SK-N-SH treated with all-trans-retinoic acid at 6 μM for 48 hours (cell line): ENCODE measurements around the gene RAPGEF1.

Source experiments
- ATAC-seq: fragments of 200-7000 bp; cut with Tn5 transposase; 3 replicates; pipeline ENCODE4 v1.9.1; 2020; ENCODE audit warnings: mild to moderate bottlenecking, moderate library complexity
- ARNTL ChIP-seq: fragments of 450-650 bp; formaldehyde crosslinking; IDR thresholded peaks from 2 replicates; pipeline ENCODE4 v1.5.0; 2020; ENCODE audit warnings: low read depth, mild to moderate bottlenecking, moderate library complexity, borderline replicate concordance
- CREB5 ChIP-seq: fragments of 250-450 bp; sonication (Bioruptor Pico); IDR thresholded peaks from 2 replicates; pipeline ENCODE4 v1.5.1; 2020; ENCODE audit warnings: low read depth, mild to moderate bottlenecking, moderate library complexity
- CSDC2 ChIP-seq: fragments of 250-450 bp; sonication (Bioruptor Pico); IDR thresholded peaks from 2 replicates; pipeline ENCODE4 v1.5.0; 2020; ENCODE audit warnings: mild to moderate bottlenecking, moderate library complexity
- CSRNP3 ChIP-seq: fragments of 250-450 bp; sonication (Bioruptor Pico); IDR thresholded peaks from 2 replicates; pipeline ENCODE4 v1.5.1; 2021; ENCODE audit warnings: mild to moderate bottlenecking, moderate library complexity
- ESRRG ChIP-seq: fragments of 250-450 bp; sonication (Bioruptor Pico); IDR thresholded peaks from 2 replicates; pipeline ENCODE4 v1.6.1; 2021; ENCODE audit warnings: mild to moderate bottlenecking
- GLIS3 ChIP-seq: fragments of 250-450 bp; sonication (Bioruptor Pico); IDR thresholded peaks from 2 replicates; pipeline ENCODE4 v1.5.0; 2020; ENCODE audit warnings: mild to moderate bottlenecking, moderate library complexity
- ISL1 ChIP-seq: fragments of 250-450 bp; sonication (Bioruptor Pico); IDR thresholded peaks from 2 replicates; pipeline ENCODE4 v2.1.2; 2022; ENCODE audit warnings: mild to moderate bottlenecking, moderate library complexity
- PATZ1 ChIP-seq: fragments of 250-450 bp; sonication (Bioruptor Pico); IDR thresholded peaks from 2 replicates; pipeline ENCODE4 v1.8.0; 2020; ENCODE audit warnings: mild to moderate bottlenecking, moderate library complexity, borderline replicate concordance
- PPARA ChIP-seq: fragments of 250-450 bp; sonication (Bioruptor Pico); IDR thresholded peaks from 2 replicates; pipeline ENCODE4 v1.5.0; 2020; ENCODE audit warnings: mild to moderate bottlenecking, borderline replicate concordance
- RARB ChIP-seq: fragments of 250-450 bp; sonication (Bioruptor Pico); IDR thresholded peaks from 2 replicates; pipeline ENCODE4 v1.8.0; 2021; ENCODE audit warnings: mild to moderate bottlenecking, moderate library complexity
- SNAI2 ChIP-seq: fragments of 250-450 bp; sonication (Bioruptor Pico); IDR thresholded peaks from 2 replicates; pipeline ENCODE4 v1.5.0; 2020; ENCODE audit warnings: mild to moderate bottlenecking, moderate library complexity
- TCF4 ChIP-seq: fragments of 250-450 bp; sonication (Bioruptor Pico); IDR thresholded peaks from 2 replicates; pipeline ENCODE4 v1.8.0; 2021; ENCODE audit warnings: mild to moderate bottlenecking, moderate library complexity, borderline replicate concordance
- TOX ChIP-seq: fragments of 250-450 bp; sonication (Bioruptor Pico); IDR thresholded peaks from 2 replicates; pipeline ENCODE4 v1.8.0; 2021; ENCODE audit warnings: mild to moderate bottlenecking, moderate library complexity, borderline replicate concordance
- TSHZ2 ChIP-seq: fragments of 250-450 bp; sonication (Bioruptor Pico); IDR thresholded peaks from 2 replicates; pipeline ENCODE4 v1.5.0; 2020; ENCODE audit warnings: mild to moderate bottlenecking, moderate library complexity
- ZC3H10 ChIP-seq: fragments of 250-450 bp; sonication (Bioruptor Pico); IDR thresholded peaks from 2 replicates; pipeline ENCODE4 v1.5.1; 2021; ENCODE audit warnings: mild to moderate bottlenecking, moderate library complexity
- ZFP30 ChIP-seq: fragments of 450-650 bp; formaldehyde crosslinking; IDR thresholded peaks from 2 replicates; pipeline ENCODE4 v1.5.0; 2022; ENCODE audit warnings: mild to moderate bottlenecking, moderate library complexity
- ZNF565 ChIP-seq: fragments of 450-650 bp; formaldehyde crosslinking; conservative IDR thresholded peaks from 2 replicates; pipeline ENCODE4 v1.5.0; 2020; ENCODE audit warnings: low read depth, mild to moderate bottlenecking, moderate library complexity
- ZNF70 ChIP-seq: fragments of 450-650 bp; formaldehyde crosslinking; IDR thresholded peaks from 2 replicates; pipeline ENCODE4 v1.5.0; 2020; ENCODE audit warnings: mild to moderate bottlenecking, moderate library complexity
- ZNF8 ChIP-seq: fragments of 450-650 bp; formaldehyde crosslinking; IDR thresholded peaks from 2 replicates; pipeline ENCODE4 v1.5.0; 2020; ENCODE audit warnings: mild to moderate bottlenecking, moderate library complexity

Gene RAPGEF1

GRCh38 chr9:131631306-131631705 lies 108.6 kb downstream of the RAPGEF1 start:
- no peak for ATAC-seq
- TF ChIP-seq ZFP30 (CRISPR knock-in tag) (no peak), CSRNP3 (CRISPR knock-in tag) (no peak), ESRRG (CRISPR knock-in tag) (no peak), PPARA (CRISPR knock-in tag) (no peak), GLIS3 (no peak), ZNF8 (CRISPR knock-in tag) (no peak), CSDC2 (CRISPR knock-in tag) (no peak), ZNF565 (CRISPR knock-in tag) (no peak)
- TF ChIP-seq, all 23 proteins: peak for 0

GRCh38 chr9:131630205-131630831 lies 109.6 kb downstream of the RAPGEF1 start:
- TF ChIP-seq ARNTL (CRISPR knock-in tag) (no peak), ZNF565 (CRISPR knock-in tag) (no peak), CSRNP3 (CRISPR knock-in tag) (no peak), PATZ1 (CRISPR knock-in tag) (no peak), ISL1 (CRISPR knock-in tag) (no peak), PPARA (CRISPR knock-in tag) (no peak), ZNF8 (CRISPR knock-in tag) (no peak), CSDC2 (CRISPR knock-in tag) (no peak), ESRRG (CRISPR knock-in tag) (no peak), CREB5 (CRISPR knock-in tag) (no peak), SNAI2 (CRISPR knock-in tag) (no peak), GLIS3 (no peak)
- no peak for ATAC-seq

- ATAC-seq: no peak
- TF ChIP-seq ARNTL (CRISPR knock-in tag) (no peak), SNAI2 (CRISPR knock-in tag) (no peak), ZNF565 (CRISPR knock-in tag) (no peak), TOX (CRISPR knock-in tag) (no peak), PPARA (CRISPR knock-in tag) (no peak), TCF4 (no peak), ISL1 (CRISPR knock-in tag) (no peak), CREB5 (CRISPR knock-in tag) (no peak), RARB (CRISPR knock-in tag) (no peak), ZNF8 (CRISPR knock-in tag) (no peak), ZNF70 (CRISPR knock-in tag) (no peak), CSRNP3 (CRISPR knock-in tag) (no peak), ZC3H10 (CRISPR knock-in tag) (no peak), TSHZ2 (CRISPR knock-in tag) (no peak), ESRRG (CRISPR knock-in tag) (no peak)
Measured at GRCh38 chr9:131629825-131630204, 110.1 kb downstream of the RAPGEF1 start.
